Fibroblast of skin of right biceps (primary cell): ENCODE data around the gene RBMS3.
"Not testable (repeated sequence)": the region's sequence is repeated elsewhere in the genome, so short reads cannot be mapped to it uniquely, and the experiment has no call there.

Experiments
- DNase-seq: peaks from one replicate; pipeline ENCODE4 v3.0.0-alpha.2; 2013

Gene RBMS3

GRCh38 chr3:29313981-29314726 lies 33.3 kb downstream of the RBMS3 start:
- DNase-seq: no peak

- DNase-seq: no peak
These were observed 33.8 kb downstream of the RBMS3 start for GRCh38 chr3:29314727-29315088.

- no peak for DNase-seq
These were observed 36.8 kb downstream of the RBMS3 start for GRCh38 chr3:29317659-29318173.

- DNase-seq: no peak
These were observed 37.4 kb downstream of the RBMS3 start for GRCh38 chr3:29318251-29318650.

GRCh38 chr3:29319262-29319661 lies 38.4 kb downstream of the RBMS3 start:
- no peak for DNase-seq

- no peak for DNase-seq
These were observed 38.9 kb downstream of the RBMS3 start for GRCh38 chr3:29319798-29320197.

GRCh38 chr3:29322586-29322985 lies 41.7 kb downstream of the RBMS3 start:
- no peak for DNase-seq

GRCh38 chr3:29324180-29324651 lies 43.3 kb downstream of the RBMS3 start:
- peak; percentile 62 for DNase-seq

GRCh38 chr3:29326540-29326939 lies 45.7 kb downstream of the RBMS3 start:
- not testable (repeated sequence) for DNase-seq

GRCh38 chr3:29329986-29330890 lies 49.4 kb downstream of the RBMS3 start:
- peak; percentile 25 for DNase-seq

- DNase-seq: no peak
These were observed 50.2 kb downstream of the RBMS3 start for GRCh38 chr3:29331035-29331434.

GRCh38 chr3:29331456-29332194 lies 50.8 kb downstream of the RBMS3 start:
- no peak for DNase-seq

- peak; percentile 41 for DNase-seq
These were observed 51.3 kb downstream of the RBMS3 start for GRCh38 chr3:29332195-29332637.

- peak; percentile 74 for DNase-seq
These were observed 52.7 kb downstream of the RBMS3 start for GRCh38 chr3:29333576-29333975.

GRCh38 chr3:29334706-29335105 lies 53.8 kb downstream of the RBMS3 start:
- peak; percentile 56 for DNase-seq

- peak; percentile 99 for DNase-seq
These were observed 54.6 kb downstream of the RBMS3 start for GRCh38 chr3:29335438-29335837.

GRCh38 chr3:29335943-29336342 lies 55.1 kb downstream of the RBMS3 start:
- DNase-seq: peak; percentile 51

GRCh38 chr3:29337565-29337964 lies 56.7 kb downstream of the RBMS3 start:
- no peak for DNase-seq

- no peak for DNase-seq
These were observed 57.5 kb downstream of the RBMS3 start for GRCh38 chr3:29338377-29338776.

GRCh38 chr3:29339016-29339833 lies 58.4 kb downstream of the RBMS3 start:
- DNase-seq: peak; percentile 39

GRCh38 chr3:29344154-29344553 lies 63.3 kb downstream of the RBMS3 start:
- DNase-seq: no peak

GRCh38 chr3:29344935-29345334 lies 64.1 kb downstream of the RBMS3 start:
- no peak for DNase-seq
